Inflammatory macrophage treated with lipopolysaccharide for 4 hours (primary cell): Measurements from ENCODE around the gene ARMC7.
A peak's percentile ranks its signal among the peaks of the same experiment; 100 is the strongest.

Experiments used
- DNase-seq: peaks from one replicate; pipeline ENCODE4 v3.0.0-alpha.2; 2020

The ARMC7 gene

GRCh38 chr17:75078284-75079022, 31.3 kb upstream of the ARMC7 start:
- DNase-seq: peak; percentile 65

- no peak for DNase-seq
Observed at GRCh38 chr17:75079023-75079373, 30.8 kb upstream of the ARMC7 start.

GRCh38 chr17:75081611-75082540, 27.9 kb upstream of the ARMC7 start:
- DNase-seq: no peak

GRCh38 chr17:75082683-75083082, 27.1 kb upstream of the ARMC7 start:
- DNase-seq: no peak

GRCh38 chr17:75084039-75084660, 25.6 kb upstream of the ARMC7 start:
- DNase-seq: no peak

- DNase-seq: no peak
Observed at GRCh38 chr17:75086496-75087181, 23.1 kb upstream of the ARMC7 start.

GRCh38 chr17:75087182-75087557, 22.6 kb upstream of the ARMC7 start:
- DNase-seq: no peak

GRCh38 chr17:75087558-75088453, 22.0 kb upstream of the ARMC7 start, which contains the start of gene SLC16A5:
Gene SLC16A5, plus strand, starts transcription at chr17:75087954. Its CDS starts 5,683 bp downstream, at chr17:75093637.
- DNase-seq: peak; percentile 87

- peak; percentile 71 for DNase-seq
Observed at GRCh38 chr17:75088465-75089417, 21.0 kb upstream of the ARMC7 start.

- no peak for DNase-seq
Observed at GRCh38 chr17:75090871-75091854, 18.6 kb upstream of the ARMC7 start.

GRCh38 chr17:75091855-75092327, 17.9 kb upstream of the ARMC7 start:
- DNase-seq: no peak

GRCh38 chr17:75093548-75094158, 16.1 kb upstream of the ARMC7 start:
- DNase-seq: no peak

GRCh38 chr17:75094871-75095399, 14.8 kb upstream of the ARMC7 start:
- DNase-seq: no peak

GRCh38 chr17:75096082-75096625, 13.6 kb upstream of the ARMC7 start:
- DNase-seq: peak; percentile 92

- no peak for DNase-seq
Observed at GRCh38 chr17:75097865-75098264, 11.9 kb upstream of the ARMC7 start.

- DNase-seq: no peak
Observed at GRCh38 chr17:75098861-75099260, 10.9 kb upstream of the ARMC7 start.

- no peak for DNase-seq
Observed at GRCh38 chr17:75099881-75100595, 9.7 kb upstream of the ARMC7 start.
